Stimulated activated CD4-positive, alpha-beta T cell treated with anti-CD3 and anti-CD28 coated beads, Interleukin-12 subunit alpha, Interleukin-12 subunit beta, amount 100 ng/mL, for 4 hours (primary cell): ENCODE measurements around the gene BICD1.
"Not testable (repeated sequence)": the region's sequence is repeated elsewhere in the genome, so short reads cannot be mapped to it uniquely, and the experiment has no call there.

Experiments used
- DNase-seq: peaks from one replicate; pipeline ENCODE4 v3.0.0-alpha.2; 2020

The BICD1 gene

GRCh38 chr12:32106517-32107358 is at the start of gene BICD1:
BICD1 (plus strand) TSS chr12:32106847; CDS start chr12:32107332, 485 bp downstream.
- peak; percentile 74 for DNase-seq

GRCh38 chr12:32061033-32061432 is 45.6 kb upstream of the BICD1 start:
- no peak for DNase-seq

- DNase-seq = no peak
These were observed 43.8 kb upstream of the BICD1 start for GRCh38 chr12:32062881-32063280.

GRCh38 chr12:32063796-32064195 is 42.9 kb upstream of the BICD1 start:
- no peak for DNase-seq

- DNase-seq = no peak
These were observed 40.4 kb upstream of the BICD1 start for GRCh38 chr12:32066206-32066605.

- no peak for DNase-seq
These were observed 37.6 kb upstream of the BICD1 start for GRCh38 chr12:32069071-32069470.

- no peak for DNase-seq
These were observed 36.9 kb upstream of the BICD1 start for GRCh38 chr12:32069731-32070130.

GRCh38 chr12:32070370-32070769 is 36.3 kb upstream of the BICD1 start:
- DNase-seq = no peak

- no peak for DNase-seq
These were observed 34.5 kb upstream of the BICD1 start for GRCh38 chr12:32072102-32072501.

- no peak for DNase-seq
These were observed 32.2 kb upstream of the BICD1 start for GRCh38 chr12:32074432-32074831.

GRCh38 chr12:32076941-32077340 is 29.7 kb upstream of the BICD1 start:
- no peak for DNase-seq

GRCh38 chr12:32080435-32080834 is 26.2 kb upstream of the BICD1 start:
- DNase-seq = no peak

- no peak for DNase-seq
These were observed 23.2 kb upstream of the BICD1 start for GRCh38 chr12:32083489-32083888.

- no peak for DNase-seq
These were observed 22.5 kb upstream of the BICD1 start for GRCh38 chr12:32084017-32084688.

- DNase-seq = no peak
These were observed 21.9 kb upstream of the BICD1 start for GRCh38 chr12:32084753-32085152.

GRCh38 chr12:32087306-32087705 is 19.3 kb upstream of the BICD1 start:
- DNase-seq = no peak

GRCh38 chr12:32089156-32089555 is 17.5 kb upstream of the BICD1 start:
- DNase-seq = no peak

- no peak for DNase-seq
These were observed 17.1 kb upstream of the BICD1 start for GRCh38 chr12:32089586-32089985.

GRCh38 chr12:32091696-32092095 is 15.0 kb upstream of the BICD1 start:
- no peak for DNase-seq

- no peak for DNase-seq
These were observed 8.5 kb upstream of the BICD1 start for GRCh38 chr12:32098112-32098511.

- not testable (repeated sequence) for DNase-seq
These were observed 7.4 kb upstream of the BICD1 start for GRCh38 chr12:32099275-32099674.

- DNase-seq = no peak
These were observed 6.3 kb upstream of the BICD1 start for GRCh38 chr12:32100361-32100760.

- DNase-seq = no peak
These were observed 5.8 kb upstream of the BICD1 start for GRCh38 chr12:32100888-32101287.

- DNase-seq = no peak
These were observed 4.4 kb upstream of the BICD1 start for GRCh38 chr12:32102234-32102633.
